ENCODE results near the gene BRPF1.
"Not testable (repeated sequence)": the region's sequence is repeated elsewhere in the genome, so short reads cannot be mapped to it uniquely, and the experiment has no call there.

BRPF1 gene

GRCh38 chr3:9770276-9770812 is 38.8 kb downstream of the BRPF1 start:
- DNase-seq: no peak

GRCh38 chr3:9771007-9771406 is 39.5 kb downstream of the BRPF1 start:
- DNase-seq: not testable (repeated sequence)

GRCh38 chr3:9776896-9777693 is 45.6 kb downstream of the BRPF1 start:
- DNase-seq: no peak

- DNase-seq: no peak
Measured at GRCh38 chr3:9777694-9778021, 46.1 kb downstream of the BRPF1 start.

- no peak for DNase-seq
Measured at GRCh38 chr3:9778143-9779074, 46.9 kb downstream of the BRPF1 start.

GRCh38 chr3:9779075-9779593 is 47.6 kb downstream of the BRPF1 start:
- no peak for DNase-seq

GRCh38 chr3:9779721-9780457 is 48.4 kb downstream of the BRPF1 start:
- DNase-seq: no peak

- no peak for DNase-seq
Measured at GRCh38 chr3:9780458-9780812, 48.9 kb downstream of the BRPF1 start.

GRCh38 chr3:9780910-9781309 is 49.4 kb downstream of the BRPF1 start:
- no peak for DNase-seq

- DNase-seq: no peak
Measured at GRCh38 chr3:9781551-9781950, 50.0 kb downstream of the BRPF1 start.

- DNase-seq: no peak
Measured at GRCh38 chr3:9781978-9782603, 50.6 kb downstream of the BRPF1 start.

GRCh38 chr3:9782770-9783169 is 51.2 kb downstream of the BRPF1 start:
- DNase-seq: no peak

GRCh38 chr3:9783954-9784353 is 52.4 kb downstream of the BRPF1 start:
- no peak for DNase-seq

GRCh38 chr3:9784965-9785364 is 53.4 kb downstream of the BRPF1 start:
- DNase-seq: no peak

GRCh38 chr3:9785602-9786001 is 54.1 kb downstream of the BRPF1 start:
- DNase-seq: no peak

GRCh38 chr3:9786209-9786739 is 54.7 kb downstream of the BRPF1 start:
- no peak for DNase-seq

GRCh38 chr3:9786825-9787669 is 55.5 kb downstream of the BRPF1 start:
- DNase-seq: no peak

- no peak for DNase-seq
Measured at GRCh38 chr3:9787714-9788113, 56.2 kb downstream of the BRPF1 start.

GRCh38 chr3:9791127-9791526 is 59.6 kb downstream of the BRPF1 start:
- no peak for DNase-seq

GRCh38 chr3:9791790-9792404 is 60.4 kb downstream of the BRPF1 start:
- no peak for DNase-seq

Measured in activated naive CD4-positive, alpha-beta T cell (primary cell).